Cardiac fibroblast (primary cell): ENCODE measurements around the gene PRPF31.
A peak's percentile ranks its signal among the peaks of the same experiment; 100 is the strongest.
"Not testable (repeated sequence)": the region's sequence is repeated elsewhere in the genome, so short reads cannot be mapped to it uniquely, and the experiment has no call there.

ENCODE experiments used
- DNase-seq, 2 donors: peaks; one replicate each; pipeline versions ENCODE4 v3.0.0 to v3.0.0-alpha.2; 2010; ENCODE audit warnings: low read depth in 2 of 2
- H3K4me3 ChIP-seq, 2 donors: replicated peaks in 1 of 2; 1 replicate in 1 of 2; 2 replicates in 1 of 2; pipeline ENCODE4 v1.5.1; 2011; ENCODE audit warnings: low read depth in 2 of 2, low read length in 2 of 2, mild to moderate bottlenecking in 2 of 2, moderate library complexity in 1 of 2
- CTCF ChIP-seq: IDR thresholded peaks from one replicate; pipeline ENCODE4 v1.5.1; 2011; ENCODE audit warnings: low read depth, mild to moderate bottlenecking, low read length, inconsistent platforms

PRPF31 gene

GRCh38 chr19:54162884-54163283 lies 47.3 kb downstream of the PRPF31 start:
- no peak for DNase-seq
- no peak for TF ChIP-seq CTCF
- peak overlapping the region in 1 of 2 donors; percentile 51 for H3K4me3 ChIP-seq

GRCh38 chr19:54164369-54165068 lies 49.0 kb downstream of the PRPF31 start:
- peak; percentile 61 to 64 for DNase-seq
- no peak for TF ChIP-seq CTCF
- peak overlapping the region; percentile 17 to 24 for H3K4me3 ChIP-seq

GRCh38 chr19:54165222-54165621 lies 49.7 kb downstream of the PRPF31 start:
- no peak for TF ChIP-seq CTCF
- DNase-seq, result no peak
- H3K4me3 ChIP-seq, result no peak overlapping the region

- peak; percentile 90 for DNase-seq
- H3K4me3 ChIP-seq, result no peak overlapping the region
- peak; percentile 92 for TF ChIP-seq CTCF
Observed at GRCh38 chr19:54168174-54168917, 52.8 kb downstream of the PRPF31 start.

GRCh38 chr19:54169149-54169740 lies 53.7 kb downstream of the PRPF31 start:
- no peak for TF ChIP-seq CTCF
- no peak for DNase-seq
- H3K4me3 ChIP-seq, result no peak overlapping the region

- H3K4me3 ChIP-seq, DNase-seq: not testable (repeated sequence)
Observed at GRCh38 chr19:54171736-54172431, 56.3 kb downstream of the PRPF31 start.
